ENCODE data around the gene NDN. TPM values are rescaled to one million over a fixed set of nuclear protein-coding genes. Genes with fewer than 3 reads are reported as not detected.

Gene NDN
- total RNA-seq, 2 donors from 2014 or later: 14.7 to 21.4 TPM

GRCh38 chr15:23646165-23647000, 40.7 kb downstream of the NDN start:
- no peak for ATAC-seq
- DNase-seq: no peak
- intact Hi-C loops (cut with DNase I, micrococcal nuclease): loop anchor here in 1 of 2 donors (10.0 kb wide), 1 partner anchor 228 kb away; no protein-coding TSS in a partner anchor

DNA sequence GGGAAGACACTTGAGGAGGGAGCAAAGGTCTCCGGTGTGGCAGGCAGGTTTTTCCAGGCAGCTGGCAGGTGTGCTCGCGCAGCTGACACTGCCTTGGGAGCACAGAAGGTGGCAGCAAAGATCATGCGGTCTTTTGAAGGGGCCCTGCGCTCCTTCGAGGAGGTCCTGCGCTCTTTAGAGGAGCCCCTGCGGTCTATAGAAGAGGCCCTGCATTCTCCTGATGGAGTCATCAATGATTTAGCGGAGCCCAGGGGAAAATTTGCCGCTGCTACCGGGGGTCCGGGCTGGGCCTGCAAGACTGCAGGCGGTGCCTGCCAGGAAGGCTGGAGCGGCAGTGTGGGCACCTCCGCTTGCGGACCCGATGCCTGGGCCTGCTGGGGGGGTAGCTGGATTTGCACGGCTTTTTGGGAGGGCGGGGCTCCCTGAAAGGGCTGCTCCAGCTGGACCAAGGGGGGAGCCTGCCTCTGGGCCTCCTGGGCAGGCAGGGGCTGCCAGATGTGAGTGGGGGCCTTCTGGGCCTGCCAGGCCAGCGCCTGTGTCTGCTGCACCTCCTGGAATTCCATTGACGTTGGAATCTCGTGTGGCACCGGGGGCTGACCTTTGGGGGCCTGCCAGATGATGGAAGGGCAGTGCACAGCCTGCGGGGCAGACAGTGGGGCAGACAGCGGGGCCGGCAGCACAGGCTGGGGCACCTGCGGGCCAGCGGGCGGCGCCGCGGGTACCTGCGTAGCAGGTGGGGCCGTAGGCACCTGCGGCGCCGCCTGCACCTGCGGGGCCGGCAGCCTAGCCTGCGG, 41.5 kb downstream of the NDN start:
- ATAC-seq (peak; percentile 81), DNase-seq (peak; percentile 32 to 37)
- intact Hi-C loops (cut with DNase I, micrococcal nuclease): loop anchor here in 1 of 2 donors (10.0 kb wide), 1 partner anchor 229 kb away; no protein-coding TSS in a partner anchor

DNA sequence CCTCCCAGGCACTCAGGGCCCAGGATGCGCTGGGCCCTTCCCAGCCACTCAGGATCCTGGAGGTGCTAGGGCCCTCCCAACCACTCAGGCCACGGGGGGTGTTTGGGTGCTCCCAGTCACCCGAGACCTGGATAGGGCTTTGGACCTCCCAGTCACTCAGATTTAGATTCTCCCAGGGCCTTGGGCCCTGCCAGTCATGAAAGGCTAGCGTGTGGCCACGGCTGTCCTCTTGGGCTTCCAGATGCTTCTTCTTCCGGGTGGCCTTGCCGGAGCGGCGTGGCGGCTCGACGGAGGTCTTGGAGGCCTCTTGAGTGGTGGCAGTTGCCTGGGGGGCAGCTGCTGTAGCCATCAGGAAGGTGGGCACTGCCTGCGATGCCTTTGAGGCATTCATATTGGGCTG, 42.3 kb downstream of the NDN start:
- intact Hi-C loops (cut with DNase I, micrococcal nuclease): loop anchor here in 1 of 2 donors (10.0 kb wide), 1 partner anchor 230 kb away; no protein-coding TSS in a partner anchor
- DNase-seq: no peak
- no peak for ATAC-seq

- intact Hi-C loops (cut with DNase I, micrococcal nuclease): loop anchor here in 1 of 2 donors (10.0 kb wide), 1 partner anchor 232 kb away; no protein-coding TSS in a partner anchor
- peak; percentile 91 for ATAC-seq
- DNase-seq: peak; percentile 42 to 63
These were observed 44.6 kb downstream of the NDN start for GRCh38 chr15:23642413-23643044.

Other genes with a start within 250 kb of the NDN start
- gene GOLGA6L2, start 240.1 kb downstream of the NDN start, total RNA-seq: not detected
- 1 to 10 TPM in 1 of 2 donors, not detected in 1; 3.9 TPM for gene MKRN3, start 121.6 kb downstream of the NDN start, total RNA-seq
- gene MAGEL2, start 39.4 kb downstream of the NDN start, total RNA-seq: under 1 TPM in 1 of 2 donors, not detected in 1; 0.06 TPM

Data from left colon (tissue), 2 donors.